HTR-8/SVneo (cell line): ENCODE results near the gene CCNL1.
A peak's percentile ranks its signal among the peaks of the same experiment; 100 is the strongest.
"Not testable (repeated sequence)": the region's sequence is repeated elsewhere in the genome, so short reads cannot be mapped to it uniquely, and the experiment has no call there.

Experiments used
- DNase-seq: peaks from one replicate; pipeline ENCODE4 v3.0.0; 2011; ENCODE audit warnings: low spot score, mixed read lengths; ENCODE audit not compliant: insufficient read length
- FAIRE-seq: peaks from 2 replicates; lab custom pipeline; 2011; peaks lifted over from hg19 to GRCh38; lab: Jason Lieb, UNC

CCNL1 gene

DNA sequence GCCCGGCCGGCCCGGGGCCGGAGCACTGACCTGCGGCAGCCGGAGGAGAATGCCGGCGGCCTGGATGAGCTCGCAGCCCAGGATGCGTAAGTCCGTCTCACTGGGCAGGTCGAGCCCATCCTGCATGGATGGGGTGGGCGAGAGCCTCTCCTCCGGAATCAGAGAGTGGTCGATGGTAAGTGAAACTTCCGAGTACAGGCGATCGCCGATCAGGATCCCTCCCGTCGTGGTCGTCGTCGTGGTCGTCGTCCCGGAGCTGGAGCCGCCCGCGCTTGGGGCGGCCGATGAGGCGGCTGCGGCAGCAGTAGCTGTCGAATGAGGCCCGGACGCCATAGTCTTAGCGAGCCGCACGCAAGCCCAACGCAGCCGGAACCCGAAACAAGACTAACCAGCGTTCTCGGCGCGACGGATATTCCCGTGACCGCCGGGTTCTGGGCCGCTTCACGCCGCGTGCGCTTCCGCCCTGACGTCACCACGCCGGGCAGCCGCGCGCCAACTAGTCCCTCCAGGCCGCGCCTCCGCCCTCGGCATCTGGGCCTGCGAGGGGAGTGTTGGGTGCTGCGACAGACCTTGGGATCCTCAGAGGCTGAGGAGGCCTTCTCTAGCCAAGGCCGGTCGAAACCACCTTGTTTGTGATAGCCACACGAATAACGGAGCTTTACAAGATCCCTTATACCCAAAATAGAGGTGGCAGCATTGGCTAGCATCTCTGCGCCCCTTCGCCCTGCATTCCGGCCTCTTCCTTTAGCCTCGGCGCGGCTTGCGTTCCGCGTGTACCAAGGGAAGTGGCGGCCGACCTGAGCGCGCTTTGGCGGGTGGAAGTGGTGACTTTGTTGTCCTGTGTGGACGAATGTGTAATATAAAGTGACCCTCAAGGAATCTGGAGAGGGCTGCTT lies at the start of gene CCNL1:
Gene CCNL1 (minus strand): TSS at position 386 of the 896 bp plus-strand sequence. CDS start 53 bp downstream, at position 333.
- FAIRE-seq, result peak; percentile 82
- DNase-seq, result peak; percentile 90

- FAIRE-seq (no peak), DNase-seq (no peak)
Measured at GRCh38 chr3:157204880-157205279, 44.9 kb upstream of the CCNL1 start.

DNA sequence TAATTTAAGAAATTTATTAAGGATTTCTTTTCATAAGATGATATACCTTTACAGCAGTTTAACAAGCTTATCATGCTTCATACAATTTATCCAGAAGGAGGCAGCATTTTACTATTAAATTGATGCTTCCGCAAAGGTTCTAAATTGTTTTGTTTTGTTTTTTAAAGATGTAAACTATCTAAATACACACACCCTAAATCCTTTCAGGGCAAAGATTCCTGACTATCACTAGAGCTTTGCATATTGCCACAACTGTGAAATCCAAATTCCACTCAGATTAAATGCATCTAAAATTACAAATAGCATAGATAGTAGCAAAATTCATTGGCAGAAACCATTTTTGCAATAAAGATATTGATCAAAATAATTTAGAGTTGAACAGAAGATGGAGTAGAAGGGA lies 44.5 kb upstream of the CCNL1 start:
- peak; percentile 30 for DNase-seq
- no peak for FAIRE-seq

GRCh38 chr3:157201648-157202278 lies 41.8 kb upstream of the CCNL1 start:
- FAIRE-seq, result no peak

DNA sequence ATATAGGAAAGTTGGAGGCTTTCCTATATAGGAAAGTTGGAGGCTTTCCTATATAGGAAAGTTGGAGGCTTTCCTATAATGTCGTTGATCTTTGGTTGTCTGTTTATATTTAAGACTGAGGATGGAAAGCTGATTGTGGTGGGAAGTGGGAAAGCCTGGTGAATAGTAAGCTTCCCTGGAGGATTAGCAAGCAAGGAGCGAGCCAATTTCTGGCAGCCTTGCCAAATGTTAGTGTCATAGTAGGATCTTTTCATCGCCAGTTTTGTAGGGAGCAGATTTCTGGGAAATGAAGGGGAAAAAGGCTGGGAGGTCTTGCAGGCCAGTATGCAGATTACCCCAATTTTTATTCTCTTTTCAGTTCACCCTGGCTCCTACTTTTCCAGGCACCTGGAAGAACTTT lies 39.9 kb upstream of the CCNL1 start:
- FAIRE-seq (no peak), DNase-seq (no peak)

More at GRCh38 chr3:157201648-157202278, 41.8 kb upstream of the CCNL1 start:
- peak; percentile 48 for DNase-seq

- FAIRE-seq, result no peak
- no peak for DNase-seq
Measured at GRCh38 chr3:157195965-157196364, 36.0 kb upstream of the CCNL1 start.

DNA sequence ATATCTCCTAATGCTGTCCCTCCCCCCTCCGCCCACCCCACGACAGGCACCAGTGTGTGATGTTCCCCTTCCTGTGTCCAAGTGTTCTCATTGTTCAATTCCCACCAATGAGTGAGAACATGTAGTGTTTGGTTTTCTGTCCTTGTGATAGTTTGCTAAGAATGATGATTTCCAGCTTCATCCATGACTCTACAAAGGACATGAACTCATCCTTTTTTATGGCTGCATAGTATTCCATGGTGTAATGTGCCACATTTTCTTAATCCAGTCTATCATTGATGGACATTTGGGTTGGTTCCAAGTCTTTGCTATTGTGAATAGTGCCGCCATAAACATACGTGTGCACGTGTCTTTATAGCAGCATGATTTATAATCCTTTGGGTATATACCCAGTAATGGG lies 31.2 kb upstream of the CCNL1 start:
- not testable (repeated sequence) for DNase-seq, FAIRE-seq

DNA sequence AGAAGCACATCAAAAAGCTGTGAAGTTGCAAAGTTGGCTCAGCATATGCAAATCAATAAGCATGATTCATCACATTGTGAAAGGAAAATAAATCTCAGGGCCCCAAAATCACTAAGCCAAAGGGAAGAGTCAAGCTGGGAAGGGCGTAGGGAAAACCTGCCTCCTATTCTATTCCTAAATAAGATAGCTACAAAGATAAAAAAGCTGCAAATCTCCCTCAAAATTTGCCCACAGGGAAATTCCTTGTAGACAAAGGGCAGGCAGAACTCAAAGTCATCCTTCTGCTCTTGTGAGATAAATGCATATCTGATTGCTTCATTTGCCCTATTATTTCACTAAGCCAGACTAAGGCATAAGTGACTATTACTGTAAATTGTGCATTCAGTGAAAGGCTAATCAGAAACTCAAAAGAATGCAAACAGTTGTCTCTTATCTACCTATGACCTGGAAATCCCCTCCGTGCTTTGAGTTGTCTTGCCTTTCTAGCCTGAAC lies 30.5 kb upstream of the CCNL1 start:
- DNase-seq (no peak), FAIRE-seq (no peak)

DNA sequence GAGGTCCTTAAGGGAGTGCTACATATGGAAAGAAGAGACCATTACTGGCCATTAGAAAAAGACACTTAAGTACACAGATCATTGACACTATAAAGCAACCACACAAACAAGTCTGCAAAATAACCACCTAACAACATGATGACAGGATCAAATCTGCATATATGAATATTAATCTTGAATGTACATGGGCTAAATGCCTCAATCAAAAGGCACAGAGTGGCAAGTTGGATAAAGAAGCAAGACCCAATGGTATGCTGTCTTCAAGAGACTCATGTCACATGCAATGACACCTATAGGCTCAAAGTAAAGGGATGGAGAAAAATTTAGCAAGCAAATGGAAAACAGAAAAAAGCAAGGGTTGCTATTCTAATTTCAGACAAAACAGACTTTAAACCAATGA lies 28.4 kb upstream of the CCNL1 start:
- no peak for FAIRE-seq
- DNase-seq, result no peak

- FAIRE-seq (no peak), DNase-seq (no peak)
Measured at GRCh38 chr3:157182879-157183278, 22.9 kb upstream of the CCNL1 start.

DNA sequence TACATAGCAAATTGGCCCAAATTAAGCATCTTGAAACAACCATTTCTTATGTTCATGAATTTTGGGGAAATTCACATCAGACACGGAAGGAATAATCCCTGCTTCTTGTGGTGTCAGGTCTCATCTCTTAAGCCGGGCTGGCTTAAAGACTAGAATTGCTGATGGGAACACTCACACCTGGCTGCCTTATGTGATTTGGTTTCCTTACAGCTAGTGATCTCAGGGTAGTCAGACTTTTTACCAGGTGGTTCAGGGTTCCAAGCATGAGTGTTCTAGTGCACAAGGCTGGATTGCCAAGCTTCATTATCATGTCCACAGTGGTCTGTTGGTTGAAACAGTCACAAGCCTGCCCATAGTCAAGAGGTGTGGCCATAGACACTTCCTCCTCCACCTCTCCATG lies 20.3 kb upstream of the CCNL1 start:
- no peak for FAIRE-seq
- no peak for DNase-seq

DNA sequence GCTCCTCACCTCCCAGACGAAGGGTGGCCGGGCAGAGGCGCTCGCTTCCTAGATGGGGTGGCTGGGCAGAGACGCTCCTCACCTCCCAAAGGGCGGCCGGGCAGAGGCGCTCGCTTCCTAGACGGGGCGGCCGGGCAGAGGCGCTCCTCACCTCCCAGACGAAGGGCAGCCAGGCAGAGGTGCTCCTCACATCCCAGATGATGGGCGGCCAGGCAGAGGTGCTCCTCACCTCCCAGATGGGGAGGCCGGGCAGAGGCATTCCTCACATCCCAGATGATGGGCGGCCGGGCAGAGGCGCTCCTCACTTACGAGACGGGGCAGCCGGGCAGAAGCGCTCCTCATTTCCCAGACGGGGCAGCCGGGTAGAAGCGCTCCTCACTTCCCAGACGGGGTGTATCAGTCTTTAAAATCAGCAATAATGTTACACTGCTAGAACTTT lies 19.4 kb upstream of the CCNL1 start:
- FAIRE-seq (no peak), DNase-seq (no peak)

DNA sequence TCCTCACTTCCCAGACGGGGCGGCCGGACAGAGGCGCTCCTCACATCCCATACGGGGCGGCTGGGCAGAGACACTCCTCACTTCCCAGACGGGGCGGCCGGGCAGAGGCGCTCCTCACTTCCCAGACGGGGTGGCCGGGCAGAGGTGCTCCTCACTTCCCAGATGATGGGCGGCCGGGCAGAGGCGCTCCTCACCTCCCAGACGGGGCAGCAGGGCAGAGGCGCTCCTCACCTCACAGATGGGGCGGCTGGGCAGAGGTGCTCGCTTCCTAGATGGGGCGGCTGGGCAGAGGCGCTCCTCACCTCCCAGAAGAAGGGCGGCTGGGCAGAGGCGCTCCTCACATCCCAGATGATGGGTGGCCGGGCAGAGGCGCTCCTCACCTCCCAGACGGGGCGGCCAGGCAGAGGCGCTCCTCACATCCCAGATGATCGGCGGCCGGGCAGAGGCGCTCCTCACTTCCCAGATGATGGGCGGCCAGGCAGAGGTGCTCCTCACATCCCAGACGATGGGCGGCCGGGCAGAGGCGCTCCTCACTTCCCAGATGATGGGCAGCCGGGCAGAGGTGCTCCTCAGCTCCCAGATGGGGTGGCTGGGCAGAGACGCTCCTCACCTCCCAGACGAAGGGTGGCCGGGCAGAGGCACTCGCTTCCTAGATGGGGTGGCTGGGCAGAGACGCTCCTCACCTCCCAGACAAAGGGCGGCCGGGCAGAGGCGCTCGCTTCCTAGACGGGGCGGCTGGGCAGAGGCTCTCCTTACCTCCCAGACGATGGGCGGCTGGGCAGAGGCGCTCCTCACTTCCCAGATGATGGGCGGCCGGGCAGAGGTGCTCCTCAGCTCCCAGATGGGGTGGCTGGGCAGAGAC lies 18.8 kb upstream of the CCNL1 start:
- FAIRE-seq, DNase-seq: not testable (repeated sequence)

DNA sequence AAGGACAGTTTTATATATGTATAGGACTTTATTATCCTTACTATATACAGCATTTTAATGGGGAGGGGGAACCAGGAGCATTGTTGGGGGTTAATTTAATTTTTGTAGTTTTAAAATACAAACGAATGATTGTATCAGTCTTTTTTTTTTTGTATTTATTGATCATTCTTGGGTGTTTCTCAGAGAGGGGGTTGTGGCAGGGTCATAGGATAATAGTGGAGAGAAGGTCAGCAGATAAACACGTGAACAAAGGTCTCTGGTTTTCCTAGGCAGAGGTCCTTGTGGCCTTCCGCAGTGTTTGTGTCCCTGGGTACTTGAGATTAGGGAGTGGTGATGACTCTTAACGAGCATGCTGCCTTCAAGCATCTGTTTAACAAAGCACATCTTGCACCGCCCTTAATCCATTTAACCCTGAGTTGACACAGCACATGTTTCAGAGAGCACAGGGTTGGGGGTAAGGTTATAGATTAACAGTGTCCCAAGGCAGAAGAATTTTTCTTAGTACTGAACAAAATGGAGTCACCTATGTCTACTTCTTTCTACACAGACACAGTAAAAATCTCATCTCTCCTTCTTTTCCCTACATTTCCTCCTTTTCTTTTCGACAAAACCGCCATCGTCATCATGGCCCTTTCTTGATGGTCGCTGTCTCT lies 18.0 kb upstream of the CCNL1 start:
- FAIRE-seq, DNase-seq: not testable (repeated sequence)

GRCh38 chr3:157176934-157177333 lies 17.0 kb upstream of the CCNL1 start:
- DNase-seq (no peak), FAIRE-seq (no peak)

DNA sequence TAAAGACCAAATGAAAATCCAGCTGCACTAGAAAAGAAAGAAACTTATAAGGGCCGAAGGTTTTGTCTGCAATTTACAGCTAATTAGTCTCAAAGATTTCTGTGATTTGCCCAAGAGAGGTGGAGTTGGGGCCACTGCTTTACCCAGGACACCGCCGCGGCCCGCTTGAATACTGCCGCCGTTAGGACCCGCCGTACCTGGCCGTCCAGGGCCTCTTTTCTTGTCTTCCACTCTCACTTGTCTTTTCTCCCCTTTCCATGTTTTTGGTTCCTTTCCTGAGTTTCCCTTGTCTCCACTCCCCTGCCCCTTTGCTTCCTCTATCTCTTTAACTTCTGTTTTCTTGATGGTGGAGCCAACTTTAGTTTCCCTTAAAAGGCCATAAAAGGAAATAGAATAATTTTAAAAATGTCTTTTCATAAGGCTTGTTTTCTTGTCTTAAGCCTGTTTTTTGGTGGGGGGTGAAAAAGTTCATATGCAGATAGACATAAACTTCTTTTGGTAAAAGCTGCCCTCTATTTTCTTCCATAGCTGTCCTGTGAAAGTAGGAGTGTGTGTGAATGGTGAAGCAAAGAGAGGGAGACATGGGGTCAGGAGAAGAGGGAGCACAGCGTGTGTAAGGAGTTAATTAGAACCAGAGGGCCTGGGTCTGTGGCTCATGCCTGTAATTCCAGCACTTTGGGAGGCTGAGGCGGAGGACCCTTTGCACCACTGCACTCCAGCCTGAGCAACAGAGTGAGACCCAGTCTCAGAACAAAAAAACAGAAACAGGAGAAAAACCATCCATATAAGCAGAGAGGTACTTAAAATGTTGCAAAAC lies 16.0 kb upstream of the CCNL1 start:
- DNase-seq (no peak), FAIRE-seq (no peak)

- FAIRE-seq (peak; percentile 86), DNase-seq (peak; percentile 96)
Measured at GRCh38 chr3:157174649-157175498, 14.9 kb upstream of the CCNL1 start.

DNA sequence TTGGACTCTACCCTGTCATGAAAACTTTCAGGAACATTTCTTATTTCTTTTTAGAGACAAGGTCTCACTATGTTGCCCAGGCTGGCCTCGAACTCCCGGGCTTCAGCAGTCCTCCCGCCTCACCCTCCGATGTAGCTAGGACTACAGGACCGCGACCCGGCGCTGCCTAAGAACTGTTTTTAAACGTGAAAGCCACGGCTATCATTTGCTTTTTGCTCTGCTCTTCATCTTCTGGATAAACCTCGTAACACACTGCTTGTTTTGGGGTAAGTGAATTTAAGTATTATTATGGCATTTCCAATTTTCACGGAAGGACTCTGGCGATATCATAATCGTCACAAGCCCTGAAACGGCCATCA lies 14.3 kb upstream of the CCNL1 start:
- FAIRE-seq, result no peak
- DNase-seq, result no peak
